ENCODE results near the gene TEX51.

The TEX51 gene

GRCh38 chr2:126864861-126865260, 33.8 kb upstream of the TEX51 start:
- Histone ChIP-seq H3K4me3 (ENCODE audit: low read length) (no peak overlapping the region), H3K36me3 (replicated peaks; ENCODE audit: low read depth, low read length) (no peaks in the 10 kb centered on the region), H2AFZ (ENCODE audit: low read depth, low read length) (no peak overlapping the region), H4K20me1 (ENCODE audit: insufficient read depth, low read length) (no peaks in the 10 kb centered on the region), H3K4me2 (ENCODE audit: low read length) (no peak overlapping the region), H3K27me3 (ENCODE audit: low read depth, low read length) (no peaks in the 10 kb centered on the region), H3K4me1 (ENCODE audit: low read length) (peaks cover 6% of the 10 kb centered on the region; the same call in 1 of the 2 replicates), H3K27ac (ENCODE audit: low read length) (no peak overlapping the region), H3K9me3 (ENCODE audit: insufficient read depth, low read length) (peaks cover 6% of the 10 kb centered on the region; the same call in 1 of the 2 replicates), H3K79me2 (ENCODE audit: low read length) (no peaks in the 10 kb centered on the region), H3K9ac (ENCODE audit: low read length) (no peak overlapping the region)
- TF ChIP-seq EZH2phosphoT487 (IDR thresholded peaks at IDR 0.05; ENCODE audit: low read depth) (no peak), CTCF (IDR thresholded peaks at IDR 0.05; ENCODE audit: low read depth, low read length) (no peak)

- H3K4me2 ChIP-seq (ENCODE audit: low read length): no peak overlapping the region
- H3K4me3 ChIP-seq (ENCODE audit: low read length): no peak overlapping the region
- no peak overlapping the region for H2AFZ ChIP-seq (ENCODE audit: low read depth, low read length)
- peaks cover 6% of the 10 kb centered on the region; the same call in 1 of the 2 replicates for H3K9me3 ChIP-seq (ENCODE audit: insufficient read depth, low read length)
- no peaks in the 10 kb centered on the region for H3K27me3 ChIP-seq (ENCODE audit: low read depth, low read length)
- peaks cover 6% of the 10 kb centered on the region; the same call in 1 of the 2 replicates for H3K4me1 ChIP-seq (ENCODE audit: low read length)
- no peaks in the 10 kb centered on the region for H4K20me1 ChIP-seq (ENCODE audit: insufficient read depth, low read length)
- TF ChIP-seq EZH2phosphoT487 (IDR thresholded peaks at IDR 0.05; ENCODE audit: low read depth) (no peak), CTCF (IDR thresholded peaks at IDR 0.05; ENCODE audit: low read depth, low read length) (no peak)
- no peaks in the 10 kb centered on the region for H3K36me3 ChIP-seq (replicated peaks; ENCODE audit: low read depth, low read length)
- H3K27ac ChIP-seq (ENCODE audit: low read length): no peak overlapping the region
- no peak overlapping the region for H3K9ac ChIP-seq (ENCODE audit: low read length)
- no peaks in the 10 kb centered on the region for H3K79me2 ChIP-seq (ENCODE audit: low read length)
These were observed 32.2 kb upstream of the TEX51 start for GRCh38 chr2:126866451-126866850.

GRCh38 chr2:126874961-126875360, 23.7 kb upstream of the TEX51 start:
- H3K4me3 ChIP-seq (ENCODE audit: low read length): no peak overlapping the region
- no peak overlapping the region for H3K9ac ChIP-seq (ENCODE audit: low read length)
- H3K79me2 ChIP-seq (ENCODE audit: low read length): no peaks in the 10 kb centered on the region
- H3K9me3 ChIP-seq (ENCODE audit: insufficient read depth, low read length): no peaks in the 10 kb centered on the region
- no peak overlapping the region for H3K4me2 ChIP-seq (ENCODE audit: low read length)
- no peaks in the 10 kb centered on the region for H3K27me3 ChIP-seq (ENCODE audit: low read depth, low read length)
- no peak overlapping the region for H3K27ac ChIP-seq (ENCODE audit: low read length)
- no peaks in the 10 kb centered on the region for H3K36me3 ChIP-seq (replicated peaks; ENCODE audit: low read depth, low read length)
- no peak for TF ChIP-seq CTCF (IDR thresholded peaks at IDR 0.05; ENCODE audit: low read depth, low read length)
- TF ChIP-seq EZH2phosphoT487 (IDR thresholded peaks at IDR 0.05; ENCODE audit: low read depth): no peak
- no peaks in the 10 kb centered on the region for H4K20me1 ChIP-seq (ENCODE audit: insufficient read depth, low read length)
- no peak overlapping the region for H2AFZ ChIP-seq (ENCODE audit: low read depth, low read length)
- H3K4me1 ChIP-seq (ENCODE audit: low read length): no peaks in the 10 kb centered on the region

GRCh38 chr2:126876631-126877030, 22.1 kb upstream of the TEX51 start:
- Histone ChIP-seq H3K27me3 (ENCODE audit: low read depth, low read length) (no peaks in the 10 kb centered on the region), H3K4me3 (ENCODE audit: low read length) (no peak overlapping the region)

More at GRCh38 chr2:126876631-126877030, 22.1 kb upstream of the TEX51 start:
- H3K9ac ChIP-seq (ENCODE audit: low read length): no peak overlapping the region
- no peak overlapping the region for H2AFZ ChIP-seq (ENCODE audit: low read depth, low read length)
- H4K20me1 ChIP-seq (ENCODE audit: insufficient read depth, low read length): no peaks in the 10 kb centered on the region
- TF ChIP-seq CTCF (IDR thresholded peaks at IDR 0.05; ENCODE audit: low read depth, low read length): no peak
- H3K4me2 ChIP-seq (ENCODE audit: low read length): no peak overlapping the region
- H3K27ac ChIP-seq (ENCODE audit: low read length): no peak overlapping the region
- no peaks in the 10 kb centered on the region for H3K79me2 ChIP-seq (ENCODE audit: low read length)
- H3K4me1 ChIP-seq (ENCODE audit: low read length): no peaks in the 10 kb centered on the region
- no peaks in the 10 kb centered on the region for H3K36me3 ChIP-seq (replicated peaks; ENCODE audit: low read depth, low read length)
- no peaks in the 10 kb centered on the region for H3K9me3 ChIP-seq (ENCODE audit: insufficient read depth, low read length)

Data from OCI-LY3 (cell line).